KMS-11 (cell line): ENCODE measurements around the gene ANKLE1.
A peak's percentile ranks its signal among the peaks of the same experiment; 100 is the strongest.

ENCODE experiments used
- H2AFZ ChIP-seq: fragments of 200-600 bp; sonication (generic); 2 replicates; pipeline ENCODE4 v1.6.1; 2016; ENCODE audit warnings: antibody characterized with exemption, mixed run types, low read depth
- H3K27ac ChIP-seq: fragments of 200-600 bp; sonication (generic); 2 replicates; pipeline ENCODE4 v1.6.1; 2016; ENCODE audit warnings: mild to moderate bottlenecking, mixed run types
- H3K27me3 ChIP-seq: fragments of 200-600 bp; sonication (generic); 2 replicates; pipeline ENCODE4 v1.6.1; 2017; ENCODE audit warnings: mild to moderate bottlenecking, low read depth, mixed run types, moderate library complexity; ENCODE audit not compliant: insufficient read depth
- H3K36me3 ChIP-seq: fragments of 200-600 bp; sonication (generic); 2 replicates; pipeline ENCODE4 v1.6.1; 2017; ENCODE audit warnings: mild to moderate bottlenecking, mixed run types; ENCODE audit not compliant: insufficient read depth
- H3K4me1 ChIP-seq: fragments of 200-600 bp; sonication (generic); 2 replicates; pipeline ENCODE4 v1.6.1; 2016; ENCODE audit warnings: mild to moderate bottlenecking, low read depth, mixed run types; ENCODE audit not compliant: poor library complexity, severe bottlenecking
- H3K4me2 ChIP-seq: fragments of 200-600 bp; sonication (generic); 2 replicates; pipeline ENCODE4 v1.7.0; 2016; ENCODE audit warnings: mild to moderate bottlenecking, mixed run types
- H3K4me3 ChIP-seq: fragments of 200-600 bp; sonication (generic); IDR thresholded peaks from 2 replicates; pipeline ENCODE4 v1.6.1; 2017; ENCODE audit warnings: low read depth, low read length, mixed read lengths; ENCODE audit not compliant: insufficient read depth
- H3K79me2 ChIP-seq: fragments of 200-600 bp; sonication (generic); 2 replicates; pipeline ENCODE4 v1.6.1; 2016; ENCODE audit warnings: low read depth, mixed run types; ENCODE audit not compliant: insufficient read depth
- H3K9ac ChIP-seq: fragments of 200-600 bp; sonication (generic); 2 replicates; pipeline ENCODE4 v1.6.1; 2016; ENCODE audit warnings: mild to moderate bottlenecking, mixed run types
- H4K20me1 ChIP-seq: fragments of 200-600 bp; sonication (generic); 2 replicates; pipeline ENCODE4 v1.6.1; 2016; ENCODE audit warnings: mild to moderate bottlenecking, mixed run types; ENCODE audit not compliant: insufficient read depth
- CTCF ChIP-seq: fragments of 200-600 bp; sonication (generic); conservative IDR thresholded peaks from 2 replicates; pipeline ENCODE4 v1.6.1; 2017; ENCODE audit warnings: low read depth, mild to moderate bottlenecking, antibody characterized with exemption, low read length, moderate library complexity, mixed read lengths

Gene ANKLE1, protein sequence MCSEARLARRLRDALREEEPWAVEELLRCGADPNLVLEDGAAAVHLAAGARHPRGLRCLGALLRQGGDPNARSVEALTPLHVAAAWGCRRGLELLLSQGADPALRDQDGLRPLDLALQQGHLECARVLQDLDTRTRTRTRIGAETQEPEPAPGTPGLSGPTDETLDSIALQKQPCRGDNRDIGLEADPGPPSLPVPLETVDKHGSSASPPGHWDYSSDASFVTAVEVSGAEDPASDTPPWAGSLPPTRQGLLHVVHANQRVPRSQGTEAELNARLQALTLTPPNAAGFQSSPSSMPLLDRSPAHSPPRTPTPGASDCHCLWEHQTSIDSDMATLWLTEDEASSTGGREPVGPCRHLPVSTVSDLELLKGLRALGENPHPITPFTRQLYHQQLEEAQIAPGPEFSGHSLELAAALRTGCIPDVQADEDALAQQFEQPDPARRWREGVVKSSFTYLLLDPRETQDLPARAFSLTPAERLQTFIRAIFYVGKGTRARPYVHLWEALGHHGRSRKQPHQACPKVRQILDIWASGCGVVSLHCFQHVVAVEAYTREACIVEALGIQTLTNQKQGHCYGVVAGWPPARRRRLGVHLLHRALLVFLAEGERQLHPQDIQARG

GRCh38 chr19:17281391-17282304 is at the start of gene ANKLE1:
ANKLE1 (plus strand) TSS chr19:17281901; CDS start chr19:17281921, 20 bp downstream.
- no peak for TF ChIP-seq CTCF
- H3K4me3 ChIP-seq = no peak within 1 kb of the TSS

DNA sequence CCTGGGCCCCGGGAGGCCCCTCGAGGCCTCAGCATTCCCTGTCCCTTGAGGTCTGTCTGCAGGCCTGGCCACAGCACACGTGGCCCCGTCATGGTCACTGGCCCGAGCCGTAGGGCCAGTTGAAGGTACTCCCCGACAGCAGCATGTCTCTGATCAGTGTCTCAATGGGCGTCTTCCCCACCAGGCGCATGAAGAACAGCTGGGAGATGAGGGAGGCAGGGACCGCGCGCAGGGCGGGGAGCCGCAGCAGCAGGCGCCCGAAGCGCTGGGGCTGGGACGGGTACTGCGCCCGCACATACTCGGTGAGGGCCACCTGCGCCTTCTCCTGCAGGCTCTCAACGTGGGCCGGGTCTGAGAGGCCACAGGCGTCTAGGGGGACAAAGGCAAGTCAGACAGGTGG is 49.4 kb upstream of the ANKLE1 start:
- Histone ChIP-seq H3K27me3 (no peaks in the 10 kb centered on the region), H3K4me2 (no peak overlapping the region), H3K36me3 (no peaks in the 10 kb centered on the region), H4K20me1 (no peaks in the 10 kb centered on the region), H3K27ac (no peak overlapping the region), H3K4me3 (no peak overlapping the region), H3K9ac (no peak overlapping the region), H3K4me1 (peaks cover 15% of the 10 kb centered on the region), H2AFZ (no peak overlapping the region), H3K79me2 (peaks cover 19% of the 10 kb centered on the region)
- TF ChIP-seq CTCF = no peak

More at GRCh38 chr19:17281391-17282304, at the start of gene ANKLE1:
- no peaks in the 10 kb centered on the region for H4K20me1 ChIP-seq
- peak within 1 kb of the TSS; percentile 61; the same call in 1 of the 2 replicates for H3K9ac ChIP-seq
- H3K36me3 ChIP-seq = no peaks in the 10 kb centered on the region
- no peaks in the 10 kb centered on the region for H3K27me3 ChIP-seq
- H3K4me2 ChIP-seq = peak within 1 kb of the TSS; percentile 40
- H3K4me1 ChIP-seq = peaks cover 6% of the 10 kb centered on the region
- peak within 1 kb of the TSS; percentile 37; the same call in 1 of the 2 replicates for H2AFZ ChIP-seq
- no peaks in the 10 kb centered on the region for H3K79me2 ChIP-seq
- H3K27ac ChIP-seq = peak within 1 kb of the TSS; percentile 32; the same call in 1 of the 2 replicates

GRCh38 chr19:17234911-17235299 is 46.8 kb upstream of the ANKLE1 start:
- H4K20me1 ChIP-seq = no peaks in the 10 kb centered on the region
- H3K79me2 ChIP-seq = peaks cover 19% of the 10 kb centered on the region
- no peak for TF ChIP-seq CTCF
- H3K4me3 ChIP-seq = no peak overlapping the region
- peak overlapping the region; percentile 74 for H3K9ac ChIP-seq
- H3K27ac ChIP-seq = peak overlapping the region; percentile 68
- H3K4me1 ChIP-seq = peaks cover 15% of the 10 kb centered on the region
- H3K27me3 ChIP-seq = no peaks in the 10 kb centered on the region
- peak overlapping the region; percentile 73; the same call in 1 of the 2 replicates for H2AFZ ChIP-seq
- H3K36me3 ChIP-seq = no peaks in the 10 kb centered on the region
- peak overlapping the region; percentile 99 for H3K4me2 ChIP-seq

DNA sequence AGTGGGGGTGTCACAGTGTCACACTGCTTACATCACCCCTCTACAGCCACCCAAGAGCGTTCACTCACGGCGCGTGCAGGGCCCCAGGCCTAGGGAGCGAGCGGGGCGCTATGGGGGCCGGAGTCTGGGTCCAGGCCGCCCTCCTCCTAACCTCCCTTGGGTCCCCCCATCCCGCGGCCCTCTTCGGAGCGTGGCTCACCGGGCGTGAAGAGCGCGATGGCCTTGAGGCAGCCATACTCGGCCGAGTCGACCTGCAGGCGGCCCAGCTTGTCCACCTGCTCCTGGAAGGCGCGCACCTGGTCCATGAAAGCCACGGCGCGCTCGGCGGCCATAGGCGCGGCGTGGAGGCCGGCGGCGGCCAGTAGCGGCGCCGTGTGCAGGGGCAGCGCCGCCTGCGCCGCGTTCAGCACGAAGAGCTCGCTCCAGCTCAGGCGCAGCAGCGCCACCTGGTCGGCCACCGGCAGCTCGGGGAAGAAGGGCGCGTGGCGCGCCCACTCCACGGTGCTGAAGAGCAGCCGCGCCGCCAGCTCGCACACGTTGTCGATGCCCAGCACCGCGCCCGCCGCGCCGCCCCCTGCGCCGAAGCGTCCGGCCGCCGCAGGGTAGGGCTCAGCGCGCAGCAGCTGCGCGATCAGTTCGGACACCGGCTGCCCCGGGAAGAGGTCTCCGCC is 46.3 kb upstream of the ANKLE1 start:
- peaks cover 15% of the 10 kb centered on the region for H3K4me1 ChIP-seq
- H3K9ac ChIP-seq = peak overlapping the region; percentile 74
- no peak overlapping the region for H3K4me3 ChIP-seq
- no peaks in the 10 kb centered on the region for H4K20me1 ChIP-seq
- peak overlapping the region; percentile 99 for H3K4me2 ChIP-seq
- H3K27ac ChIP-seq = peak overlapping the region; percentile 68
- no peaks in the 10 kb centered on the region for H3K36me3 ChIP-seq
- peak; percentile 49; the same call in 1 of the 2 replicates for TF ChIP-seq CTCF
- H3K79me2 ChIP-seq = peaks cover 19% of the 10 kb centered on the region
- H2AFZ ChIP-seq = peak overlapping the region; percentile 73
- no peaks in the 10 kb centered on the region for H3K27me3 ChIP-seq
